ENCODE data around the gene REPS1.

The REPS1 gene

GRCh38 chr6:138926579-138926978, 61.5 kb downstream of the REPS1 start:
- no peak overlapping the region for H3K4me3 ChIP-seq (ENCODE audit: low read depth, low read length)
- CTCF ChIA-PET: no interaction called here
- no peak for DNase-seq (ENCODE audit: low read depth, low spot score)
- POLR2A ChIA-PET: no interaction called here
- TF ChIP-seq, protein P1, sequence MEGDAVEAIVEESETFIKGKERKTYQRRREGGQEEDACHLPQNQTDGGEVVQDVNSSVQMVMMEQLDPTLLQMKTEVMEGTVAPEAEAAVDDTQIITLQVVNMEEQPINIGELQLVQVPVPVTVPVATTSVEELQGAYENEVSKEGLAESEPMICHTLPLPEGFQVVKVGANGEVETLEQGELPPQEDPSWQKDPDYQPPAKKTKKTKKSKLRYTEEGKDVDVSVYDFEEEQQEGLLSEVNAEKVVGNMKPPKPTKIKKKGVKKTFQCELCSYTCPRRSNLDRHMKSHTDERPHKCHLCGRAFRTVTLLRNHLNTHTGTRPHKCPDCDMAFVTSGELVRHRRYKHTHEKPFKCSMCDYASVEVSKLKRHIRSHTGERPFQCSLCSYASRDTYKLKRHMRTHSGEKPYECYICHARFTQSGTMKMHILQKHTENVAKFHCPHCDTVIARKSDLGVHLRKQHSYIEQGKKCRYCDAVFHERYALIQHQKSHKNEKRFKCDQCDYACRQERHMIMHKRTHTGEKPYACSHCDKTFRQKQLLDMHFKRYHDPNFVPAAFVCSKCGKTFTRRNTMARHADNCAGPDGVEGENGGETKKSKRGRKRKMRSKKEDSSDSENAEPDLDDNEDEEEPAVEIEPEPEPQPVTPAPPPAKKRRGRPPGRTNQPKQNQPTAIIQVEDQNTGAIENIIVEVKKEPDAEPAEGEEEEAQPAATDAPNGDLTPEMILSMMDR (IDR thresholded peaks at IDR 0.05; ENCODE audit: insufficient read depth, low read length, missing control alignments): no peak

DNA sequence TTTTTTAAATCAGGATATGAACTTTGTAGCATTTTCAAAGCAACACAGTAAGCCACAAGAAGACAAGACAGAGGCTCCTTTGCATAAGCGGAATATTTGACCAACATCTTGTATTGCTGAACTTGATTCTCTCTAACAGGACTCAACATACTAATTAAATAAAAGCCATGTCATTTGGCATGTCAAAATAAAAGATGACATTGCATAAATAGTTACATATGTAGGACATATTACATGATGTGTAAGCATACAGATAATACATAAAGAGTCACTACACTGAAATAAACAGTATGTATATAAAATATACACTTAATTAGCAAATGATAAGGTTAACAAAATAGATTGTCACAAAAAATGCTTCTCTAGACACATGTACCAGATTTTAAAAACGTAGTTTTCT, 62.2 kb downstream of the REPS1 start:
- DNase-seq (ENCODE audit: low read depth, low spot score): no peak
- TF ChIP-seq, protein P1 (IDR thresholded peaks at IDR 0.05; ENCODE audit: insufficient read depth, low read length, missing control alignments): no peak
- ChIA-PET POLR2A (no interaction called here), CTCF (interaction anchor here (0.9 to 1.7 kb wide), 2 partner anchors 61 to 63 kb away, joined by 3 to 5 read pairs; partner anchors contain the start of gene REPS1)
- H3K4me3 ChIP-seq (ENCODE audit: low read depth, low read length): no peak overlapping the region

DNA sequence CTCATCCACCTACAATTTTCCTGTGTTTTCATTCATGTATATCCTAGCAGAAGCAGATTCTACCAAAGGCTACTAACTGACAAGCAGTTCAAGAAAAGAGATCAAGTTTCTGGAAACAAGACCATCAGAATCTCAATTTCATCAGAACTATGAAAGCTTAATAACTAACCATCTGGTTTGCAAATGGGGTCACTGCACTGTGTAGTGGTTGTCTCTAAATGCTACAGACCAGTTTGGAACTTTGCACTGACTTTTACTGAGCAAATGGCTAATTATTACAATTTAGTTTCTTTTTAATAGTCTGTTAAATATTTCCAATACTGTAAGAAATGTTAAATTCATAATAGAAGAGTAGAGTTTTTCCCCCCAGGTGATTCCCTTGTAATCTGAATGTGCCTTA, 64.5 kb downstream of the REPS1 start:
- DNase-seq (ENCODE audit: low read depth, low spot score): no peak
- TF ChIP-seq, protein P1 (IDR thresholded peaks at IDR 0.05; ENCODE audit: insufficient read depth, low read length, missing control alignments): no peak
- ChIA-PET POLR2A (no interaction called here), CTCF (no interaction called here)
- H3K4me3 ChIP-seq (ENCODE audit: low read depth, low read length): no peak overlapping the region

DNA sequence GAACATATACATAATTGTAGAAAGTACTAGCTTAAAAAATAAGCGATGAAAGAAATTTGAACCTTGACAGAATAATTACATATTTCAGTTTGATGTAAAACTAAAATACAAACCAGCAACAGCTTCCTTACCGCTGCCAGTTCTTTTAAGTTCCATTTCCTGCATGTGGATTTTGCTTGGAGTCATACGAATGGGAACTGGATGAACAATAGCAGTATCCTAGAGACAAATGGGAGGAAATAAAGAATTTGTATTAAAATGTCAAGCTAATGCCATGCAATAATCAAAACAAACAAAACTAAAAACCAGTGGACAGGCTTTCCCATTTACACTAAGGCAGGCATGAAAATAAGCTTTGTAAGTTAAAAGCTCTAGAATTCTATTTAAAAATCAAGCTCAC, 67.1 kb downstream of the REPS1 start:
- TF ChIP-seq, protein P1 (IDR thresholded peaks at IDR 0.05; ENCODE audit: insufficient read depth, low read length, missing control alignments): no peak
- CTCF ChIA-PET: no interaction called here

DNA sequence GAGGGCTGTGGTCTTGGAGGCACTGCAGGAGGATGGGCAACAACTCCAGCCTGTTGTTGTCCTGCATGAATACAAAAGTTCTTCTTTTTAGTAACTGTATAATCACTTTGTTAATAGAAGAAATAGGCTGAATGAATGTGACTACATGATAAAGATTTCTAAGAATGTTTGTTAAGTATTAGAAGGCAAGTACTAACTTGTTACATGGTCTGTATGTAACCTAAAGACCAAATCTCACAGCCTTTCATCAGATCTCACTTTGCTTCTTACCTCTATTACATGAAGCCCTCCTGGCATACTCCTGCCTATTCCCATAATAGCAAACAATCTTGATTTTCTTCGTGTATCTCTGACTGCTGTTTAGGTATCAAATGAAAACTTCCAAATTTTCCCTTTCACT, 73.4 kb downstream of the REPS1 start:
- ChIA-PET CTCF (no interaction called here), POLR2A (no interaction called here)
- no peak for DNase-seq (ENCODE audit: low read depth, low spot score)
- TF ChIP-seq, protein P1 (IDR thresholded peaks at IDR 0.05; ENCODE audit: insufficient read depth, low read length, missing control alignments): no peak
- no peak overlapping the region for H3K4me3 ChIP-seq (ENCODE audit: low read depth, low read length)

More for the DNA sequence above, 67.1 kb downstream of the REPS1 start:
- POLR2A ChIA-PET: no interaction called here
- no peak for DNase-seq (ENCODE audit: low read depth, low spot score)
- H3K4me3 ChIP-seq (ENCODE audit: low read depth, low read length): no peak overlapping the region

DNA sequence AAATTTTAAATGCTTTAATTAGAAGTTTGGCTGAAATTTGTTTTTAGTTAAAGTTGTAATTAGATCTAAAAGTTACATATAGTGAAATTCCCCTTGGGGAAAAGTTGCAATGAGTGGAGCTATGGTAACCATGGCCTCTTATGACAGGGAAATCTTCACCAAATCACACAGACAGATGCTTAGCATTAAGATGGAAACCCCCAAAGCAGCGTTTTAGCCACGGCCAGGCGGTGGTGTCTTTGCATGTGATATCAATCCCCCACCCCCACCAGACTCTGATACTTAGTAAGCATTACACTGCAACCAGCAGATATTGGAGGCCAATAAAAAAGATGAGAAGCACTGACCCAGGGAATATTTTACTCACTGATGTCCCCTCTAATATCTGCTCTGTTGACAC, 75.7 kb downstream of the REPS1 start:
- no peak overlapping the region for H3K4me3 ChIP-seq (ENCODE audit: low read depth, low read length)
- TF ChIP-seq, protein P1 (IDR thresholded peaks at IDR 0.05; ENCODE audit: insufficient read depth, low read length, missing control alignments): no peak
- ChIA-PET POLR2A (no interaction called here), CTCF (no interaction called here)
- DNase-seq (ENCODE audit: low read depth, low spot score): no peak
